Skin of body (tissue), 2 donors: ENCODE data around the gene MRPL57. TPM values are rescaled to one million over a fixed set of nuclear protein-coding genes. Genes with fewer than 3 reads are reported as not detected.
"Not testable (repeated sequence)": the region's sequence is repeated elsewhere in the genome, so short reads cannot be mapped to it uniquely, and the experiment has no call there.

Experiments used
- DNase-seq: peaks from one replicate; lab custom pipeline; 2025; lab: John Stamatoyannopoulos, UW
- total RNA-seq: library from RNA; depleted of rRNA; stranded (reverse); fragments of >200 nt; gene quantifications from one replicate; pipeline ENCODE4 v1.2.3, GENCODE V29; 2014

Gene MRPL57
- total RNA-seq, 1 donor from 2014 or later = 9.8 TPM

DNA sequence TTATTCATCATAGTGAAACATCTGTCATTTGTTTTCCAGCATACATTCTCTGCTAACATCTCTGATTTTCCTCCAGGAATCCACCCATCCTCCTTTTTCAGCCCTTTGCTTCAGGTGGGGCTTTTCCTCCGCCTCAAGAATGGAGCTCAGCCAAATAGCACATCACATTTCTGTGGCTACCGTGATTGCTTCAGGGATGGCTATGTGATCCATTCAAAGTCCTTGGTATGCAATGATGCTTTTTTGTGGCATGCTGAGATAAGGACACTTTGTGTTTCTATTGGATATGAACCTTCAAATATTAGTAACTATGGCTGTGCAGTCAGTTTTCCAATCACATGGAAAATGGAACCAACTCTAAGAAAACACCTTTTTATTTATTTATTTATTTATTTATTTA, 18.3 kb downstream of the MRPL57 start:
- not testable (repeated sequence) for DNase-seq

DNA sequence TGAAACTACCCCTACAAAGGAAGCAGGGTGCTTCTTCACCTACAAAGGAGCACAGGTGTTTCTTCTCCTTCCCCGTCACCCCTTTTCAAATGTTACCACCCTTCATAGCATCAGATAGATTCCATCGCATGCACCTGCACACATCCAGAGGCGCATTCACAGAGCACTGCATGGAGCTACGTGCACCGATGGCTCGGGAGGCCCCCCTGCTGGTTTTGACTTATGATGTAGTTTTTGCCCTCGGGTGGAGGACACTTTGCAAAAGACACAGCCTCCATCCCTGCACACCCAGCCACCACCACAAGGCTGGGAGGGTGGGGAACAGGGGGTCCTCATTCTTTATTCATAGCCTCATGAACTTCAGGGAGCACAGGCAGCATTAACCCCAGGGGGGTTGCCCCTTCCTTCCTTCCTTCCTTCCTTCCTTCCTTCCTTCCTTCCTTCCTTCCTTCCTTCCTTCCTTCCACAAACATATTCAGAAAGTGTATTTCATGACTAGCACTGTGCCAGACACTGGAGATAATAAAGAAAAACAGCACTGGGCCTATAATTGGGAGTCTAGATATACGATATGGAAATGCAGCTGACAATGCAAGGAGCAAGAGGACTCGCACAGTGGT, 21.3 kb downstream of the MRPL57 start:
- not testable (repeated sequence) for DNase-seq

DNA sequence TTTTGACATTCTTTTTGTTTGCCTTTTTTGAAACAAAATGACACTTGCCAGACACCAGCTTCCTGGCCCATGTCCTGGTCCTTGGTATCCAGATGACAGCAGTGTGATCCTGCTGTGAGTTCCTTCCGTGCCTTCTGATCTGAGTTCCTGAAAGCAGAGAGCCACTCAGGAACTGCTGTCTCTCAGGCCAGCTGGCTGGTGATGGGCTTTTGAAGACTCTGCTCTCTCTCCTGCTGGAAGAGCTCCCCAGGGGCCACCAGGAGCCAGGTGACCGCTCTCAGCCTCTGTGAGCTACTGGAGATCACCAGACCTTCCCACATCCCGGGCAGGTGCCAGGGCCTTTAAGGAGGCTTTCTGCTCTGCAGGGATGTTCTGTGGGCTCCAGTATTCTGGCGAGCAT, 21.9 kb downstream of the MRPL57 start:
- DNase-seq = not testable (repeated sequence)

DNA sequence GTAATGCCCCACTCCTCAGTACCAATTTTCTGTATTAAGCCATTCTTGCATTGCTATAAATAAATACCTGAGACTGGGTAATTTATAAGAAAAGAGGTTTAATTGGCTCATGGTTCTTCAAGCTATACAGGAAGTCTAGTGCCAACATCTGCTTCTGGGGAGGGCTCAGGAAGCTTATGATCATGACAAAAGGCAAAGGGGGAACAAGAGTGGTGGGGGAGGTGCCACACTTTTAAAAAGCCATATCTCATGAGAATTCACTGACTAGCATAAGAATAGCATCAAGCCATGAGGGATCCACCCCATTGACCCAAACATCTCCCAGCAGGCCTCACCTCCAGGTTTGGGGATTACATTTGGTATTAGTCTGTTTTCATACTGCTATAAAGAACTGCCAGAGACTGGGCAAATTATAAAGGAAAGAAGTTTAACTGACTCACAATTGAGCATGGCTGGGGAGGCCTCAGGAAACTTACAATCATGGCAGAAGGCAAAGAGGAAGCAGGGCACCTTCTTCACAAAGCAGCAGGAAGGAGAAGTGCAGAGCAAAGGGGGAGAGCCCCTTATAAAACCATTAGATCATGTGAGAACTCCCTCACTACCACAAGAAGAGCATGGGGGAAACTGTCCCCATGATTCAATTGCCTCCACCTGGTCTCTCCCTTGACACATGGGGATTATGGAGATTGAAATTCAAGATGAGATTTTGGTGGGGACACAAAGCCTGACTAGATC, 25.2 kb downstream of the MRPL57 start:
- DNase-seq = not testable (repeated sequence)

DNA sequence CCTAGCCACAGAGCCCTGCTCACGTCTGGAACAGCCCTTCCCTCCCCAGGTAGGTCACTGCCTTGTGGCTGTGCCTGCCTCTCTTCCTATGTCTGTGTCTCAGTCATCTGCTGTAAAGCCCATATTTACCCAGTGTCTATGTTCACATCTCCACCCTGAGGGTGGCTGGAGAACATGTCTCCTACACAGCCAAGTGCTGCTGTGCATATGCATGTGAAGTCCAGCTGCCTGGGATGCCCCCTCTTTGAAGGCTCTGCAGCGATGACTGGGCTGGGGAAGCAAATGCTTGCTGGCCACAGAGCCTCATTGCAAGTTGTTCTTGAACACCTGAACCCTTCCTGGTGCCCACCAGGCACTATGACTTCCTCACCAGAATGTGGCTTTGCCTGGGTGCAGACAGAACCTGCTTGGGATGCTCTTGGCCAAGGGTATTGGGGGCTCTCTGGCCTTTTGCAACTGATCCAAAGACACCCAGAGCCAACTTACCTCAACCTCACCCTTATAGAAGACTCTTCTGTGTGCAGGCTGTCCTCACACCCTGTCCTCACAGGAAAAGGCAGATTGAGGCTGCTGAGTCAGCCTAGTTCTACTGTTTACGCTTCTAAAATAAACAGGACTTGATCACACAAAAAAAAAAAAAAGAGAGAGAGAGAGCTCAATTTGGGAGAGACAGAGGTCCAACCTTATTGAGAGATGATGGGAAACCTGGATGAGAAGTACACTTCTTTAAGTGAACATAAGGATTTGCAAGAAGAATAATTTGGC, 26.5 kb downstream of the MRPL57 start:
- no peak for DNase-seq

DNA sequence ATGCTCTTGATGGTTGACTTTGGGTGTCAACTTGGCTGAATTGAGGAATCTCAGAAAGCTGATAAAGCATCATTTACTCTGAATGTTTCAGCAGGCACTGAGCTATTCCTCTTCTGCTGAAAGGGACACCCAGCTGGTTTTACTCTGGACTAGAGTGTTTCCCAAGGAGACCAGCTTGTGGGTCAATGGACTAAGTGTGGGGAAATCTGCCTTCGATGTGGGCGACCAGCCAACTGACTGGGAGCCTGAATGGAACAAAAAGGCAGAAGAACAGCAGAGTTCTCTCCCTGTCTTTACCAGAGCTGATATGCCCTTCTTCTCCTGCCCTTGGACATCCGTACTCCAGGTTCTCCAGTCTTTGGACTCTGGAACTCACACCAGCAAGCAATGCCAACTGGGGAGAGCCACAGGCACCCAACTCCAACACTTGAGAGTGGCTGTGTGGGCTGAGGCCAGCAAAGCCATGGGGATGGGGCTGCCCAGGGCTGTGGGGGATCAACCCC, 32.2 kb downstream of the MRPL57 start:
- DNase-seq = no peak

DNA sequence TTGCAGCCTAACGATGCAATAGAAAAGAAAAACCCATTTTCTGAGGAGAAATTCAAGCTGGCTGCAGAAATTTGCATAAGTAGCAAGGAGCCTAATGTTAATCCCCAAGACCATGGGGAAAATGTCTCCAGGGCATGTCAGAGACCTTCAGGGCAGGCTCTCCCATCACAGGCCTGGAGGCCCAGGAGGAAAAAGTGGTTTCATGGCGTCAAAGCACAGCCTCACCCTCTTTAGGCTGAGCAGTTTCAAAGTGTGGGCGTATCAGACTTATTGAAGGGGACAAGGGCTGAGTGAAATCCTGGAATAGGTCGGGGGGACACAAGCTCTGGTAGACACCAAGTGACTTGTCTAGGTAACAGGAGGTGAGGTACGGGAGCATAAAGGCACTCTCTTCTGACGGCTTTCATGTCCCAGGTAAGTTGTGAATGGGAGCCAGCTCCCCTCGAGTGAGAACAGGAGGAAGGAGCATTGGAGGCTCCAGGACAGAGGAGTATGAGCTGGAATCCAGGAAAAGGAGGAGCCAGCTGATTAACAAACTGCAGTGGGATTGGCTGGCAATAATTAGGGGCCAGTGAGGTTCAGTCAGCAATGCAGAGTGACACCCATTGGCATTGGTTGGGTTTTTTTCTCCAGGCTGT, 35.8 kb downstream of the MRPL57 start:
- DNase-seq = no peak

DNA sequence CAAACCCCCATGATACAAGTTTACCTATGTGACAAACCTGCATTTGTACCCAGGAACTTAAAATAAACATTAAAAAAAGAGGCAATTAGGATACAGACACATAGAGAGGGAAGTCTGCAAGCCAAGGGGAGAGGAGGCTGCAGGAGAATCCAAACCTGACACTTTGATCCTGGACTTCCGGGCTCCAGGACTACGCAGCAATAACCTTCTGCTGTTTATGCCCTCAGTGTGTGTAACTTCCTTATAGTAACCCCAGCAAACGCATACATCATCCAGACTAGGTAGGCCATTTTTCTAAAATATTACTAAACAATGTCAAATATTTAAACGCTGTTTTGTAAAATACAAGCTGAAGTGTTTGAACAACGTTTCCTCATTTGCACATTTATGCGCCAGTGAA, 39.0 kb downstream of the MRPL57 start:
- DNase-seq = not testable (repeated sequence)

DNA sequence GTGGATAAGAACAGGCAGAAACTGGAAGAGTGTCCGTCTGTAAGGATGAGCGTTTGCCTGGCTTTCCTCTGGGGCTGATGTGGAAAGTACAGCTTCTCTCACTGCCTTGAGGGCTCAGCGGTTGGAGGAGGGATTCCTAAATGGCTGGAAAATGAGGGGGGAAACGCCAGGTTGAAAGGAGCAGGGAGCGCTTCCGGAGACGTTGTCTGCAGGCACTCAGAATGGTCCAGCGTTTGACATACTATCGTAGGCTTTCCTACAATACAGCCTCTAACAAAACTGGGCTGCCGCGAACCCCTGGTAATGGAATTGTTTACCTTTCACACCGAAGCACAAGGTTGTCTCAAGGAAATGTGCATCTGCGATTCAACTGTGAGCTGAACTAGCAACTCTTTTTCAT, 39.9 kb downstream of the MRPL57 start:
- DNase-seq = no peak

DNA sequence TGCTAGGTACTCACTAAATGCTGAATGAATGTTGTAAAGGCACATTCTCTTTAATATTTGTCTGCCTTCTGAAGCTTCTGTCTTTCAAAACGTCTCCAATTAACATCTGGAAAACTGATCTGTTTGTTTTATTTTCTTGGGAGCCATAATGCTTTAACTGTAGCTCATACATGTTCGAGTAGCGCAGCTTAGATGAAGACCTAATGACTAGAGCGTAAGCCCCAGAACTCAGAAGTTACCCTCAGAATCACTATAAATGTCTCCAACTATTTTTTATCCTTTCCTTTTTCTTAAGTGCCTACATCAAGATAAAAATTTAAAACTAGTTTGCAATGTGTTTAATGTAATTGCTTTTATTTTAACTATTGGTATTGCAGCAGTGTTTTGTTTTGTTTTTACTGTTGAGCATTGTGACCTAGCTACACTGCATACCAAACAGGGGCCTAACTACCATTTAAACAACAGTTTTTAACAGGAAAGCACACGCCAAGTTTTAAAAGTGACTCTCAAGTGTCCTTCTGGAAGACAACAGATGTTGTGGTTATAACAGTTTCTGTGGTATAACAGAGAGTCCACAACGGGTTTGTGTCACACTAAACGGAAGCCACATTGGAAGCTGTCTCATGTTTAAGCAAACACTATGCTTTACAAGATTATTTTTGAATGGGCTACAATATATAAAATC, 42.0 kb downstream of the MRPL57 start:
- DNase-seq = no peak

DNA sequence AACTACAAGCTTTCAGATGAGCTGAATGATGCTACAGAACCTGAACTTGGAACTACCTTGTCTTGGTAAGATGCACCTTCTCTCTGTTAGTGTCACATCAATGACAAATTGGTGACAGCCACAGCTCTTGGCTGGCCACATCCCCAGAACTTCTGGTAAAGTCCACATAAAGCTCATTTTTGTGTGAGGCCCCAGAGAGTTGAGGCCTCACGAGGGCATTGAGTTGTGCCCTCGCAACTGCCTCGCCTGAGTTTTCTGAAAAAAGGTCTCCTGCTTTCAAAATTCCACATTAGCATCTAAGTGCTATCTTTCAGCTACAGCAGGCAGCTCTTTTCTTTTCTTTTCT, 42.6 kb downstream of the MRPL57 start:
- no peak for DNase-seq

DNA sequence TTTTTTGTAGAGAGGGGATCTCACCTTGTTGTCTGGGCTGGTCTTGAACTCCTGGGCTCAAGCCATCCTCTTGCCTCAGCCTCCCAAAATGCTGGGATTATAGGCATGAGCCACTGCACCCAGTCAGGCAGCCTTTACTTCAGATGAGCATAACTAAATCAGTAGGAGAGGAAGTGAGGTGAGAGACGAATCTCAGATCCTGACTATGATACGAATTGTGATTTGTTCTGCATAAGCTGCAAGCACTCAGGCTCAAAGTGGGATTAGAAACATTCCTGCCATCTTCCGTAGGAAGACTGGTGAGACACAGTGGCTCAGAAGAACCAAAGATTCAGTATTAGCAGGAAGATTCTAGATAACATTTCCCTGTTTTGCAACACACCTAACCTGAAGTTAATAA, 43.3 kb downstream of the MRPL57 start:
- not testable (repeated sequence) for DNase-seq

DNA sequence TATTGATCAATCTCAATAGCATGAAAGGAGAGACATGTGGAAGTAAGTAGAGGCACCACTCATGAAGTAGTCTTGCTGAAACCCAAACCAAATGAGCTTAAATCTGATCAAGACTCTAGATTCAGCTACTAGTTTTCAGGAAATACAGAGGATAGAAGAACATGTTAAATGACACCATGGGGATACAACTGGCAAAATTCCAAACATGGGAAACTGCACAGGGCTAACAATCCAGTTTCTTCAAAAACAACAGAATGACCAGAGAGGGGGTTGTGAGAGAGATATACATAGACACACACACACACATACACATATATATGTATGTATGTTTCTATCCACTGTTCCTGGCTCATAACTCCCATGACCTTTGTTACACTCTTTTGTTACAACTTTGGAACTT, 44.8 kb downstream of the MRPL57 start:
- no peak for DNase-seq

DNA sequence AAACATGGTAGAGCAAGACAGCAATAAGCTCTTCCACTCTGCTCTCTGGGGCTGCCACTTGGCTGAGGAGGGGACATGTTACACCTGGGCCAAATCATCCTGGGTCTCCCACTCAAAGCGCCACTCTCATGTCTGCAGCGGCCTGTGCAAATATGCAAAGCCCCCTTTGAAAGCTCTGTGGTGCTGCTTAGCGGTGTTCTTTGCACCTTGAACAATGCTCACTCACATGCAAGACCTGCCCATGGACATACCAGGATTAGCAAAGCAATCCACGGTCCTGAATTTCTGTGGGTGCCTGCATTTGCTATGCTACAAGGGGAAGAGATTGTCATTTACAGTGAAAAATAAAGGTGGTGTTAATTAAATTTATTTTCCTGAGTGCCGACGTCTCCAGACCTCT, 48.6 kb downstream of the MRPL57 start:
- DNase-seq = no peak

DNA sequence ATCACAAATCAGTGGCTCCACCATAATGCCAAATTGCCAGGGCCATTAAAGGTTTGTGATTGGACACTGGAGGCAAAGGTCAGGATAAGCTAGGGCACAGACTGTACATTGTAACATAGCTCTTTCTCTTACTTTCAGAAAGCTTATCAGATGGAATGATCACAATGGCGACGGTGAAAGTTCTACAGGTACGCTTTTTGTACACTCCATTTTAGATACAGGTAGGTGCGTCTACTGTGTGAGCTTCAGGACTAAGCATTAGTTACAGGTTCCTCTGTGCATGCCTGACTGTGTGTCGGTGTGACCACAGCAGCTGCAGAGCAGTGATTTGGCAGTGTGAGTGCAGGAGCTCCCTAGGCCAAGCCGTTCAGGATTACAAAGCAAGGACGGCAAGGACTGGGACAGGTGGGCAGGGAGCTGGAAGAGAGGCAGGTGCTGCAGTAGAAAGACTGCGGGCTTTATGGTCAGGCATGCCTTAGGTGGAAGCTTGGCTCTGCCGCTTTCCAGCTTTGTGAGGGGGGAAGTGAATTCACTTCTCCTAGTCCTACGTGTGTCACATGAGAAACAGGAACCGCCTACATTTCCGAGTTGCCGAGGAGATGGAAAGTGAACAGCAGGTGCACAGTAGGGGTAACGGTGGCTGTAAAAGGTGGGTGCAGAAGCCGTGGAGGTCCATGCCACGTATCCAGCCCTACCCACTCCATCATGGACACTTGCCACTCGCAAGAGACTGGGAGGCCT, 49.6 kb downstream of the MRPL57 start:
- no peak for DNase-seq

DNA sequence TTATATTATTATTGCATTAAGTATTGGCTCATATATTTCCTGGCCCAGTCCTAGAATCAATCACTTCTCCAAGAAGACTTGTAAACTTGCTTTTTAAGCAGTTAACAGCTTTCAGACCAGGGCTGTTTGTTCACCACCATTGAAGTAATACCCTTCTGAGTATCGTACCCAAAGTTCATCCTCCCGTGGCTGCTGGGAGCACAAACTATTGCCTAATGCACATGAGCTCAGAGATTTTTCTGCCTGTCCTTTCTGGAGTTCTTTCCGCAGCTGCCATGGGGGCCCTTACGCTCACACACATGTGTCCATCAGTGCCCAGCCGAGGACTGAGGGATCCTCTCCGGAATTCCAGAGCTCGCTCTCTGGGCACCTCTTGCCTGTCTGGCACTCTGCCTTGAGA, 51.5 kb downstream of the MRPL57 start:
- DNase-seq = no peak
